GM12801 (cell line): ENCODE measurements around the gene ATP1B1.

Experiments used
- CTCF ChIP-seq: IDR thresholded peaks from one replicate; pipeline ENCODE4 v1.5.1; 2011; ENCODE audit warnings: control low read depth; ENCODE audit not compliant: insufficient read length; ENCODE audit errors: extremely low read depth

Gene ATP1B1

DNA sequence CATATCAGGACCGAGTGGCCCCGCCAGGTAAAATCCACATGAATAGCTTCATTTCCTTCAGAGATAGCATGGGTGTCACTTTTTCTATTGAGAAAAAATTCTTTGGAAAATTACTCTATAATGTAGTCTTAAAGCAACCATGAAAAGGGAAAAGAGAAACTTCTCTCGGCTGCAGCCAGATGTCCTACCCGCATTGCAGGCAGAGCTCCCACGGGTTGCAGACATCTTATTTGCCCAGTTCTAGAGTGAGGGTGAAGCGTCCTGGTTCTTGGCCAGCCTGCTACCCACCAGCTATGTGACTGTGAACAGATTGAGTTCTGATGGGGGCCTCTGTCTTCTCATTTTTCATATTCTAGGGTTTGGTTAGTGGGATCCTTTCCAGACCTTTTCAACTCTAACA lies 5.0 kb downstream of the ATP1B1 start:
- no peak for TF ChIP-seq CTCF

DNA sequence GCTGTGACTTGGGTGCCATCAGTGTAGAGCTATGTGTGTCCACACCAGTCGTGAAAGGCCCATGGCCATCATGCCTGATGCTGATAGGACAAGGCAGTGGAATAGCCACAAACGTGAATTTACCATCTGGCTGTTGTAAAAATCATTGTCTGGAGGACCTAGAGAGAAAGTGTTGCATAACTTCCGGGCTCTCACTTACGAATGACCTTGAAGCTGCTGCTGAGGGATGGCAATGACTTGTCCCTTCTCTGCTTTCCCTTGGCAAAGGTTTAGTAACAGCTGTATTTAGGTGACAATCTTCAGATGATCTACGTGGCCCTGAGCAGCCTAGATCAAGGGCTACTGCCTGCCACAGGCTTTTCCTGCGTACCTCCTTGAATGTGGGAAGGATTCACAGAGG lies 5.8 kb downstream of the ATP1B1 start:
- no peak for TF ChIP-seq CTCF

DNA sequence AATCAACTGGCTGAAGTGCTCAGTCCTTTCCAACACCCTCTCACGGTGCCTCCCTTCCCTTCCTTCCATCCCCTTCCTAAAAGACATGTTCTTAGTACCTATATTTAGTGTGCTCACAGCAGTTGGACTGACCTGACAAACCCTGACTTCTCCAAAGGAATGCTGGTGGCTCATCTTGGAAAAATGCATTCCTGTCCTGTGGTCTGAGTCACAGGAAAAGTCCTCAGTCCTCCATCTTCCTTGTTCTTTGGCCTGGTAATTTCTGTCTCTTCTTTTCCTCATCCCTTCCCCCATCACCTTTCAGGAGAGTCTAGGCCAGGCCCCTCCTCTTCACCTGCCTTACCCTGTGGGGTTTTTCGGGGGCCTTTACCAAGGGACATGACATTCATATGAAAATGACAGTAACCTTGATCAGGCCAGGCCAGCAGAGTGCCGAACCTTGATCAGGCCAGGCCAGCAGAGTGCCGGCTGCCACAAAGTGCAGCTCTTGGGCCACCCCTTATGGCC lies 7.2 kb downstream of the ATP1B1 start:
- no peak for TF ChIP-seq CTCF

DNA sequence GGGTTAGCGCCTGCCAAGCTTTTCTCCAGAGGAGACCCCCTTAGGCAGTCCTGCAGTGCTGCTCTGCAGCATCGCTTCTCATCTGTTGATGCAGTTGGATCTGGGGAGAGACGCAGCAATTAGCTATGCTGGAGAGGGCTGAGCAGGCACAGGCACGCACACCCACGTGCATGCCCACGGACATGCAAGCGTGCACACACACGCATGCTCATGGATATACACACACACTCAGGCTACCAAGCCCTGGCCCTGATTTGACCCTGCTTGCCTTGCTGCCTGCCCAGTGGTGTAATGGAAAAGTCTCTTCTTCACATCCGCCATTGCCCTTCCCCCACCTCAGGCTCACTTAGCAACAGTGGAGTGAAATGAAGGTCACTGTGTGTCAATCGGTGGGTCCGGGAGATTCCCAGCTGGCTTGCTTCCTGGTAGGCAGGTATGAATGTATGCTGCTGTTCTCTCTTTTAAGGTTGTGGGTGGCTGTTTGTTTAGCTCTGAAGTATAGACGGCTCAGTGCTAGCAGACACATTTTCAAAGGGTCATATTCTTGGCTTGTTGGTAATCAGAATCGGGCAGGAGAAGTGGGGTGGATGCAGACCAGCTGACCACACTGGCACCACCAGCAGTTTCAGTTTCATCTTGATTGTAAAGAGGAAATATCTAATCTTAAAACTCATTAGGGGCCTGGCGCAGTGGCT lies 9.5 kb downstream of the ATP1B1 start:
- no peak for TF ChIP-seq CTCF

DNA sequence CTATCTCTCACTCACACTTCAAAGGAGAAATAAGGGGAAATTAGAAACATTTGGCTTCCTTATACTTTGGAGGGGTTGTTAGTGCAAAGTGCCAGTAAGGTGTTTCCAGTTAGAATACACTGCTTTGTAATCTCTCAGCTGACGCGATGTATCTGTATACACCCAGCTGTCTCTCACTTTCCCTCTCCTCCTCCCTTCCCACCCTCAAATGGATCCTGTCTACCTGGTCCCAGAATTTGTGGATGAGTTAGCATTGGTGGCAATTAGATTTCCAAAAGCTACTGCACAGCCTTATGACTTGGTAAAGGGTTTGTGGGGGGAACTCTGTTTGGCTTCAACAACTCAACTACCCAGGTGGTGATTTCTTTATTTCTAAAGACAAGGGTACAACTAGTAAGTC lies 10.5 kb downstream of the ATP1B1 start:
- TF ChIP-seq CTCF: no peak

GRCh38 chr1:169117599-169117998 lies 11.1 kb downstream of the ATP1B1 start:
- no peak for TF ChIP-seq CTCF

- no peak for TF ChIP-seq CTCF
These were observed 11.7 kb downstream of the ATP1B1 start for GRCh38 chr1:169118227-169118626.
